HG03108 (cell line): ENCODE measurements around the gene LRBA.
"Not testable (repeated sequence)": the region's sequence is repeated elsewhere in the genome, so short reads cannot be mapped to it uniquely, and the experiment has no call there.

Experiments
- ATAC-seq: cut with Tn5 transposase; IDR thresholded peaks from one replicate; pipeline ENCODE4 v1.9.1; 2021; ENCODE audit warnings: moderate library complexity; ENCODE audit not compliant: unreplicated experiment

LRBA gene

GRCh38 chr4:150534818-150535217 lies 480.3 kb downstream of the LRBA start:
- ATAC-seq = no peak

- no peak for ATAC-seq
Observed at GRCh38 chr4:150533673-150534072, 481.4 kb downstream of the LRBA start.

- no peak for ATAC-seq
Observed at GRCh38 chr4:150525321-150525868, 489.7 kb downstream of the LRBA start.

GRCh38 chr4:150518559-150518958 lies 496.5 kb downstream of the LRBA start:
- ATAC-seq = no peak

GRCh38 chr4:150515135-150515534 lies 499.9 kb downstream of the LRBA start:
- no peak for ATAC-seq

- no peak for ATAC-seq
Observed at GRCh38 chr4:150514709-150515108, 500.4 kb downstream of the LRBA start.

- ATAC-seq = no peak
Observed at GRCh38 chr4:150510176-150510865, 504.8 kb downstream of the LRBA start.

- ATAC-seq = not testable (repeated sequence)
Observed at GRCh38 chr4:150507656-150508055, 507.4 kb downstream of the LRBA start.

GRCh38 chr4:150501983-150502382 lies 513.1 kb downstream of the LRBA start:
- no peak for ATAC-seq

GRCh38 chr4:150501009-150501727 lies 513.9 kb downstream of the LRBA start:
- no peak for ATAC-seq

- no peak for ATAC-seq
Observed at GRCh38 chr4:150497612-150498011, 517.5 kb downstream of the LRBA start.

- ATAC-seq = no peak
Observed at GRCh38 chr4:150495550-150495949, 519.5 kb downstream of the LRBA start.

- ATAC-seq = no peak
Observed at GRCh38 chr4:150493851-150494250, 521.2 kb downstream of the LRBA start.

GRCh38 chr4:150491132-150492049 lies 523.7 kb downstream of the LRBA start:
- ATAC-seq = no peak

- no peak for ATAC-seq
Observed at GRCh38 chr4:150482581-150482980, 532.5 kb downstream of the LRBA start.

GRCh38 chr4:150479657-150480056 lies 535.4 kb downstream of the LRBA start:
- ATAC-seq = no peak

- no peak for ATAC-seq
Observed at GRCh38 chr4:150477869-150478268, 537.2 kb downstream of the LRBA start.

- no peak for ATAC-seq
Observed at GRCh38 chr4:150476776-150477175, 538.3 kb downstream of the LRBA start.

- ATAC-seq = no peak
Observed at GRCh38 chr4:150475763-150476162, 539.3 kb downstream of the LRBA start.

- no peak for ATAC-seq
Observed at GRCh38 chr4:150464523-150464922, 550.6 kb downstream of the LRBA start.

- ATAC-seq = no peak
Observed at GRCh38 chr4:150462743-150463142, 552.3 kb downstream of the LRBA start.
